ENCODE measurements around the gene RYR2.

RYR2 gene

GRCh38 chr1:237204841-237205240 lies 162.9 kb downstream of the RYR2 start:
- no peak for DNase-seq (ENCODE audit: low read depth)

GRCh38 chr1:237205400-237206064 lies 163.5 kb downstream of the RYR2 start:
- DNase-seq (ENCODE audit: low read depth), result peak; percentile 2

- no peak for DNase-seq (ENCODE audit: low read depth)
These were observed 164.1 kb downstream of the RYR2 start for GRCh38 chr1:237206065-237206414.

- DNase-seq (ENCODE audit: low read depth), result no peak
These were observed 169.0 kb downstream of the RYR2 start for GRCh38 chr1:237211031-237211430.

- no peak for DNase-seq (ENCODE audit: low read depth)
These were observed 169.6 kb downstream of the RYR2 start for GRCh38 chr1:237211540-237211939.

GRCh38 chr1:237219751-237220642 lies 178.0 kb downstream of the RYR2 start:
- no peak for DNase-seq (ENCODE audit: low read depth)

- no peak for DNase-seq (ENCODE audit: low read depth)
These were observed 181.4 kb downstream of the RYR2 start for GRCh38 chr1:237223419-237223818.

GRCh38 chr1:237226177-237226944 lies 184.4 kb downstream of the RYR2 start:
- no peak for DNase-seq (ENCODE audit: low read depth)

GRCh38 chr1:237227476-237227875 lies 185.5 kb downstream of the RYR2 start:
- DNase-seq (ENCODE audit: low read depth), result no peak

- DNase-seq (ENCODE audit: low read depth), result no peak
These were observed 186.4 kb downstream of the RYR2 start for GRCh38 chr1:237228421-237228820.

- no peak for DNase-seq (ENCODE audit: low read depth)
These were observed 187.3 kb downstream of the RYR2 start for GRCh38 chr1:237229333-237229732.

- DNase-seq (ENCODE audit: low read depth), result no peak
These were observed 190.5 kb downstream of the RYR2 start for GRCh38 chr1:237232501-237232900.

- DNase-seq (ENCODE audit: low read depth), result no peak
These were observed 193.1 kb downstream of the RYR2 start for GRCh38 chr1:237235091-237235490.

- DNase-seq (ENCODE audit: low read depth), result no peak
These were observed 195.7 kb downstream of the RYR2 start for GRCh38 chr1:237237721-237238120.

- DNase-seq (ENCODE audit: low read depth), result no peak
These were observed 197.3 kb downstream of the RYR2 start for GRCh38 chr1:237239248-237239647.

GRCh38 chr1:237241038-237241437 lies 199.1 kb downstream of the RYR2 start:
- no peak for DNase-seq (ENCODE audit: low read depth)

- DNase-seq (ENCODE audit: low read depth), result no peak
These were observed 202.8 kb downstream of the RYR2 start for GRCh38 chr1:237244778-237245177.

GRCh38 chr1:237247442-237247841 lies 205.5 kb downstream of the RYR2 start:
- DNase-seq (ENCODE audit: low read depth), result no peak

- no peak for DNase-seq (ENCODE audit: low read depth)
These were observed 207.1 kb downstream of the RYR2 start for GRCh38 chr1:237249120-237249519.

- DNase-seq (ENCODE audit: low read depth), result no peak
These were observed 208.1 kb downstream of the RYR2 start for GRCh38 chr1:237250055-237250454.

GRCh38 chr1:237255071-237255470 lies 213.1 kb downstream of the RYR2 start:
- no peak for DNase-seq (ENCODE audit: low read depth)

GRCh38 chr1:237258871-237259270 lies 216.9 kb downstream of the RYR2 start:
- DNase-seq (ENCODE audit: low read depth), result no peak

GRCh38 chr1:237261198-237261597 lies 219.2 kb downstream of the RYR2 start:
- no peak for DNase-seq (ENCODE audit: low read depth)
